ENCODE data around the gene NTRK3. TPM values are rescaled to one million over a fixed set of nuclear protein-coding genes. Genes with fewer than 3 reads are reported as not detected.

NTRK3 gene
- total and polyA plus RNA-seq, 9 donors, result 1.8 to 7.9 (median 3.2) TPM

GRCh38 chr15:87961851-87962420 is 294.6 kb downstream of the NTRK3 start:
- WGBS (ENCODE audit: insufficient coverage), result 47% methylated on average over 2 of the region's 2 CpGs
- H3K4me1 ChIP-seq (ENCODE audit: control insufficient read depth, insufficient read depth, low read length), result peaks cover 5% of the 10 kb centered on the region
- no peaks in the 10 kb centered on the region for H3K9me3 ChIP-seq (replicated peaks; ENCODE audit: control insufficient read depth, low read depth, low read length)

GRCh38 chr15:87959662-87960061 is 296.9 kb downstream of the NTRK3 start:
- Histone ChIP-seq H3K4me1 (ENCODE audit: control insufficient read depth, insufficient read depth, low read length) (peaks cover 13% of the 10 kb centered on the region), H3K27me3 (ENCODE audit: control insufficient read depth, insufficient read depth, low read length) (no peaks in the 10 kb centered on the region), H3K36me3 (ENCODE audit: control insufficient read depth, insufficient read depth, low read length) (no peaks in the 10 kb centered on the region), H3K9me3 (replicated peaks; ENCODE audit: control insufficient read depth, low read depth, low read length) (no peaks in the 10 kb centered on the region), H3K27ac (ENCODE audit: low read length) (no peak overlapping the region), H3K4me3 (ENCODE audit: low read length) (no peak overlapping the region)
- WGBS (ENCODE audit: insufficient coverage), result 55% methylated on average over 4 of the region's 4 CpGs
- DNase-seq, result peak; percentile 34

More at GRCh38 chr15:87961851-87962420, 294.6 kb downstream of the NTRK3 start:
- no peak overlapping the region for H3K4me3 ChIP-seq (ENCODE audit: low read length)
- DNase-seq, result no peak
- H3K27me3 ChIP-seq (ENCODE audit: control insufficient read depth, insufficient read depth, low read length), result no peaks in the 10 kb centered on the region
- H3K27ac ChIP-seq (ENCODE audit: low read length), result no peak overlapping the region
- H3K36me3 ChIP-seq (ENCODE audit: control insufficient read depth, insufficient read depth, low read length), result no peaks in the 10 kb centered on the region

- Histone ChIP-seq H3K27me3 (ENCODE audit: control insufficient read depth, insufficient read depth, low read length) (no peaks in the 10 kb centered on the region), H3K9me3 (replicated peaks; ENCODE audit: control insufficient read depth, low read depth, low read length) (no peaks in the 10 kb centered on the region), H3K27ac (ENCODE audit: low read length) (no peak overlapping the region), H3K4me1 (ENCODE audit: control insufficient read depth, insufficient read depth, low read length) (peaks cover 13% of the 10 kb centered on the region), H3K36me3 (ENCODE audit: control insufficient read depth, insufficient read depth, low read length) (no peaks in the 10 kb centered on the region), H3K4me3 (ENCODE audit: low read length) (no peak overlapping the region)
- WGBS (ENCODE audit: insufficient coverage), result 74% methylated on average over 10 of the region's 11 CpGs
- DNase-seq, result no peak
Observed at GRCh38 chr15:87959080-87959479, 297.5 kb downstream of the NTRK3 start.

- no peaks in the 10 kb centered on the region for H3K9me3 ChIP-seq (replicated peaks; ENCODE audit: control insufficient read depth, low read depth, low read length)
- no peak overlapping the region for H3K4me3 ChIP-seq (ENCODE audit: low read length)
- peaks cover 15% of the 10 kb centered on the region for H3K4me1 ChIP-seq (ENCODE audit: control insufficient read depth, insufficient read depth, low read length)
- no peak for DNase-seq
- H3K36me3 ChIP-seq (ENCODE audit: control insufficient read depth, insufficient read depth, low read length), result no peaks in the 10 kb centered on the region
- WGBS (ENCODE audit: insufficient coverage), result 89% methylated on average over 6 of the region's 10 CpGs
- no peak overlapping the region for H3K27ac ChIP-seq (ENCODE audit: low read length)
- H3K27me3 ChIP-seq (ENCODE audit: control insufficient read depth, insufficient read depth, low read length), result no peaks in the 10 kb centered on the region
Observed at GRCh38 chr15:87955284-87955909, 301.1 kb downstream of the NTRK3 start.

- Histone ChIP-seq H3K4me3 (ENCODE audit: low read length) (no peak overlapping the region), H3K27me3 (ENCODE audit: control insufficient read depth, insufficient read depth, low read length) (no peaks in the 10 kb centered on the region), H3K27ac (ENCODE audit: low read length) (no peak overlapping the region), H3K36me3 (ENCODE audit: control insufficient read depth, insufficient read depth, low read length) (no peaks in the 10 kb centered on the region), H3K9me3 (replicated peaks; ENCODE audit: control insufficient read depth, low read depth, low read length) (no peaks in the 10 kb centered on the region), H3K4me1 (ENCODE audit: control insufficient read depth, insufficient read depth, low read length) (peaks cover 18% of the 10 kb centered on the region)
- DNase-seq, result no peak
- WGBS (ENCODE audit: insufficient coverage), result 40% methylated on average over 1 of the region's 2 CpGs
Observed at GRCh38 chr15:87954793-87955192, 301.7 kb downstream of the NTRK3 start.

- Histone ChIP-seq H3K4me1 (ENCODE audit: control insufficient read depth, insufficient read depth, low read length) (peaks cover 31% of the 10 kb centered on the region), H3K27ac (ENCODE audit: low read length) (no peak overlapping the region), H3K4me3 (ENCODE audit: low read length) (no peak overlapping the region), H3K27me3 (ENCODE audit: control insufficient read depth, insufficient read depth, low read length) (no peaks in the 10 kb centered on the region), H3K9me3 (replicated peaks; ENCODE audit: control insufficient read depth, low read depth, low read length) (no peaks in the 10 kb centered on the region), H3K36me3 (ENCODE audit: control insufficient read depth, insufficient read depth, low read length) (no peaks in the 10 kb centered on the region)
- DNase-seq, result peak; percentile 42
- 70% methylated on average over 18 of the region's 23 CpGs for WGBS (ENCODE audit: insufficient coverage)
Observed at GRCh38 chr15:87952736-87953287, 303.7 kb downstream of the NTRK3 start.

GRCh38 chr15:87949575-87950223 is 306.8 kb downstream of the NTRK3 start:
- H3K27ac ChIP-seq (ENCODE audit: low read length), result no peak overlapping the region

GRCh38 chr15:87949151-87949574 is 307.4 kb downstream of the NTRK3 start:
- DNase-seq, result peak; percentile 67
- Histone ChIP-seq H3K4me3 (ENCODE audit: low read length) (no peak overlapping the region), H3K27ac (ENCODE audit: low read length) (no peak overlapping the region)

More at GRCh38 chr15:87949575-87950223, 306.8 kb downstream of the NTRK3 start:
- H3K27me3 ChIP-seq (ENCODE audit: control insufficient read depth, insufficient read depth, low read length), result no peaks in the 10 kb centered on the region
- no peaks in the 10 kb centered on the region for H3K36me3 ChIP-seq (ENCODE audit: control insufficient read depth, insufficient read depth, low read length)
- H3K4me1 ChIP-seq (ENCODE audit: control insufficient read depth, insufficient read depth, low read length), result peaks cover 33% of the 10 kb centered on the region
- 51% methylated on average over 3 of the region's 6 CpGs for WGBS (ENCODE audit: insufficient coverage)
- no peak for DNase-seq
- no peak overlapping the region for H3K4me3 ChIP-seq (ENCODE audit: low read length)
- H3K9me3 ChIP-seq (replicated peaks; ENCODE audit: control insufficient read depth, low read depth, low read length), result no peaks in the 10 kb centered on the region

GRCh38 chr15:87947560-87947959 is 309.0 kb downstream of the NTRK3 start:
- peak; percentile 28 for DNase-seq
- WGBS (ENCODE audit: insufficient coverage), result no CpG with 5 or more reads among the region's 3 CpGs
- H3K9me3 ChIP-seq (replicated peaks; ENCODE audit: control insufficient read depth, low read depth, low read length), result no peaks in the 10 kb centered on the region

More at GRCh38 chr15:87949151-87949574, 307.4 kb downstream of the NTRK3 start:
- no peaks in the 10 kb centered on the region for H3K9me3 ChIP-seq (replicated peaks; ENCODE audit: control insufficient read depth, low read depth, low read length)
- 42% methylated on average over 5 of the region's 7 CpGs for WGBS (ENCODE audit: insufficient coverage)
- H3K27me3 ChIP-seq (ENCODE audit: control insufficient read depth, insufficient read depth, low read length), result no peaks in the 10 kb centered on the region
- H3K36me3 ChIP-seq (ENCODE audit: control insufficient read depth, insufficient read depth, low read length), result no peaks in the 10 kb centered on the region
- peaks cover 35% of the 10 kb centered on the region for H3K4me1 ChIP-seq (ENCODE audit: control insufficient read depth, insufficient read depth, low read length)

GRCh38 chr15:87945246-87945645 is 311.3 kb downstream of the NTRK3 start:
- H3K9me3 ChIP-seq (replicated peaks; ENCODE audit: control insufficient read depth, low read depth, low read length), result no peaks in the 10 kb centered on the region
- H3K4me3 ChIP-seq (ENCODE audit: low read length), result no peak overlapping the region
- WGBS (ENCODE audit: insufficient coverage), result 75% methylated on average over 1 of the region's 3 CpGs
- H3K4me1 ChIP-seq (ENCODE audit: control insufficient read depth, insufficient read depth, low read length), result peaks cover 38% of the 10 kb centered on the region
- no peaks in the 10 kb centered on the region for H3K36me3 ChIP-seq (ENCODE audit: control insufficient read depth, insufficient read depth, low read length)
- no peaks in the 10 kb centered on the region for H3K27me3 ChIP-seq (ENCODE audit: control insufficient read depth, insufficient read depth, low read length)
- no peak overlapping the region for H3K27ac ChIP-seq (ENCODE audit: low read length)
- peak; percentile 56 for DNase-seq

More at GRCh38 chr15:87947560-87947959, 309.0 kb downstream of the NTRK3 start:
- Histone ChIP-seq H3K36me3 (ENCODE audit: control insufficient read depth, insufficient read depth, low read length) (no peaks in the 10 kb centered on the region), H3K27ac (ENCODE audit: low read length) (no peak overlapping the region), H3K4me3 (ENCODE audit: low read length) (no peak overlapping the region), H3K4me1 (ENCODE audit: control insufficient read depth, insufficient read depth, low read length) (peaks cover 38% of the 10 kb centered on the region), H3K27me3 (ENCODE audit: control insufficient read depth, insufficient read depth, low read length) (no peaks in the 10 kb centered on the region)
